ENCODE results near the gene ADISSP.
A peak's percentile ranks its signal among the peaks of the same experiment; 100 is the strongest.

The ADISSP gene

GRCh38 chr20:3804781-3805180 lies 37.2 kb upstream of the ADISSP start:
- FAIRE-seq (no peak), DNase-seq (ENCODE audit: insufficient read length, low spot score) (no peak)
- TF ChIP-seq SPI1 (IDR thresholded peaks at IDR 0.05; ENCODE audit: low read depth, low read length) (no peak), POLR2AphosphoS5 (IDR thresholded peaks at IDR 0.05; ENCODE audit: low read depth, low read length) (no peak), POU2F2 (IDR thresholded peaks at IDR 0.05; ENCODE audit: low read depth, low read length) (no peak), TAF1 (IDR thresholded peaks at IDR 0.05; ENCODE audit: low read depth, low read length) (no peak), PAX5 (IDR thresholded peaks at IDR 0.05; ENCODE audit: insufficient read depth, low read length, severe bottlenecking) (no peak), POLR2A (IDR thresholded peaks at IDR 0.05; ENCODE audit: low read depth, low read length) (no peak)

GRCh38 chr20:3804254-3804751 lies 36.8 kb upstream of the ADISSP start:
- DNase-seq (ENCODE audit: insufficient read length, low spot score), result no peak
- TF ChIP-seq POLR2AphosphoS5 (IDR thresholded peaks at IDR 0.05; ENCODE audit: low read depth, low read length), result no peak
- TF ChIP-seq POU2F2 (IDR thresholded peaks at IDR 0.05; ENCODE audit: low read depth, low read length), result no peak
- no peak for TF ChIP-seq SPI1 (IDR thresholded peaks at IDR 0.05; ENCODE audit: low read depth, low read length)
- TF ChIP-seq TAF1 (IDR thresholded peaks at IDR 0.05; ENCODE audit: low read depth, low read length), result no peak
- TF ChIP-seq PAX5 (IDR thresholded peaks at IDR 0.05; ENCODE audit: insufficient read depth, low read length, severe bottlenecking), result no peak
- no peak for TF ChIP-seq POLR2A (IDR thresholded peaks at IDR 0.05; ENCODE audit: low read depth, low read length)
- FAIRE-seq, result no peak

- FAIRE-seq (no peak), DNase-seq (ENCODE audit: insufficient read length, low spot score) (no peak)
Measured at GRCh38 chr20:3803854-3804253, 36.3 kb upstream of the ADISSP start.

GRCh38 chr20:3803289-3803688 lies 35.7 kb upstream of the ADISSP start:
- no peak for FAIRE-seq

More at GRCh38 chr20:3803854-3804253, 36.3 kb upstream of the ADISSP start:
- no peak for TF ChIP-seq TAF1 (IDR thresholded peaks at IDR 0.05; ENCODE audit: low read depth, low read length)
- no peak for TF ChIP-seq POU2F2 (IDR thresholded peaks at IDR 0.05; ENCODE audit: low read depth, low read length)
- no peak for TF ChIP-seq PAX5 (IDR thresholded peaks at IDR 0.05; ENCODE audit: insufficient read depth, low read length, severe bottlenecking)
- no peak for TF ChIP-seq SPI1 (IDR thresholded peaks at IDR 0.05; ENCODE audit: low read depth, low read length)
- no peak for TF ChIP-seq POLR2AphosphoS5 (IDR thresholded peaks at IDR 0.05; ENCODE audit: low read depth, low read length)

GRCh38 chr20:3802524-3803239 lies 35.1 kb upstream of the ADISSP start:
- TF ChIP-seq POLR2AphosphoS5 (IDR thresholded peaks at IDR 0.05; ENCODE audit: low read depth, low read length) (no peak), POU2F2 (IDR thresholded peaks at IDR 0.05; ENCODE audit: low read depth, low read length) (no peak), POLR2A (IDR thresholded peaks at IDR 0.05; ENCODE audit: low read depth, low read length) (no peak), SPI1 (IDR thresholded peaks at IDR 0.05; ENCODE audit: low read depth, low read length) (peak; percentile 47)
- FAIRE-seq (peak; percentile 16), DNase-seq (ENCODE audit: insufficient read length, low spot score) (no peak)

More at GRCh38 chr20:3803289-3803688, 35.7 kb upstream of the ADISSP start:
- DNase-seq (ENCODE audit: insufficient read length, low spot score), result no peak
- TF ChIP-seq POLR2AphosphoS5 (IDR thresholded peaks at IDR 0.05; ENCODE audit: low read depth, low read length) (no peak), PAX5 (IDR thresholded peaks at IDR 0.05; ENCODE audit: insufficient read depth, low read length, severe bottlenecking) (no peak), TAF1 (IDR thresholded peaks at IDR 0.05; ENCODE audit: low read depth, low read length) (no peak)

GRCh38 chr20:3801846-3802245 lies 34.3 kb upstream of the ADISSP start:
- FAIRE-seq, result no peak
- DNase-seq (ENCODE audit: insufficient read length, low spot score), result no peak
- no peak for TF ChIP-seq TAF1 (IDR thresholded peaks at IDR 0.05; ENCODE audit: low read depth, low read length)

GRCh38 chr20:3801299-3801698 lies 33.7 kb upstream of the ADISSP start:
- DNase-seq (ENCODE audit: insufficient read length, low spot score) (no peak), FAIRE-seq (no peak)
- TF ChIP-seq POU2F2 (IDR thresholded peaks at IDR 0.05; ENCODE audit: low read depth, low read length), result no peak
- TF ChIP-seq POLR2A (IDR thresholded peaks at IDR 0.05; ENCODE audit: low read depth, low read length), result no peak
- TF ChIP-seq PAX5 (IDR thresholded peaks at IDR 0.05; ENCODE audit: insufficient read depth, low read length, severe bottlenecking), result no peak

GRCh38 chr20:3800878-3801260 lies 33.3 kb upstream of the ADISSP start:
- FAIRE-seq, result no peak
- DNase-seq (ENCODE audit: insufficient read length, low spot score), result no peak
- TF ChIP-seq PAX5 (IDR thresholded peaks at IDR 0.05; ENCODE audit: insufficient read depth, low read length, severe bottlenecking) (no peak), SPI1 (IDR thresholded peaks at IDR 0.05; ENCODE audit: low read depth, low read length) (no peak)

- FAIRE-seq (peak; percentile 35), DNase-seq (ENCODE audit: insufficient read length, low spot score) (no peak)
- TF ChIP-seq TAF1 (IDR thresholded peaks at IDR 0.05; ENCODE audit: low read depth, low read length) (no peak), POU2F2 (IDR thresholded peaks at IDR 0.05; ENCODE audit: low read depth, low read length) (no peak), POLR2AphosphoS5 (IDR thresholded peaks at IDR 0.05; ENCODE audit: low read depth, low read length) (no peak), PAX5 (IDR thresholded peaks at IDR 0.05; ENCODE audit: insufficient read depth, low read length, severe bottlenecking) (no peak), POLR2A (IDR thresholded peaks at IDR 0.05; ENCODE audit: low read depth, low read length) (no peak), SPI1 (IDR thresholded peaks at IDR 0.05; ENCODE audit: low read depth, low read length) (no peak)
Measured at GRCh38 chr20:3800256-3800877, 32.8 kb upstream of the ADISSP start.

- FAIRE-seq (no peak), DNase-seq (ENCODE audit: insufficient read length, low spot score) (no peak)
- no peak for TF ChIP-seq POLR2A (IDR thresholded peaks at IDR 0.05; ENCODE audit: low read depth, low read length)
- TF ChIP-seq SPI1 (IDR thresholded peaks at IDR 0.05; ENCODE audit: low read depth, low read length), result no peak
- TF ChIP-seq POU2F2 (IDR thresholded peaks at IDR 0.05; ENCODE audit: low read depth, low read length), result no peak
- TF ChIP-seq TAF1 (IDR thresholded peaks at IDR 0.05; ENCODE audit: low read depth, low read length), result no peak
- TF ChIP-seq POLR2AphosphoS5 (IDR thresholded peaks at IDR 0.05; ENCODE audit: low read depth, low read length), result no peak
- TF ChIP-seq PAX5 (IDR thresholded peaks at IDR 0.05; ENCODE audit: insufficient read depth, low read length, severe bottlenecking), result no peak
Measured at GRCh38 chr20:3798908-3799248, 31.3 kb upstream of the ADISSP start.
